NCI-H146 treated with DMSO at 0.1 percent for 48 hours (cell line): ENCODE measurements around the gene ATP13A3.

Experiments used
- DNase-seq: peaks from one replicate; lab custom pipeline; 2025; ENCODE audit not compliant: unreplicated experiment; lab: John Stamatoyannopoulos, UW

Gene ATP13A3

GRCh38 chr3:194374935-194375334, 111.9 kb downstream of the ATP13A3 start:
- no peak for DNase-seq

- no peak for DNase-seq
Observed at GRCh38 chr3:194373899-194374298, 112.9 kb downstream of the ATP13A3 start.

DNA sequence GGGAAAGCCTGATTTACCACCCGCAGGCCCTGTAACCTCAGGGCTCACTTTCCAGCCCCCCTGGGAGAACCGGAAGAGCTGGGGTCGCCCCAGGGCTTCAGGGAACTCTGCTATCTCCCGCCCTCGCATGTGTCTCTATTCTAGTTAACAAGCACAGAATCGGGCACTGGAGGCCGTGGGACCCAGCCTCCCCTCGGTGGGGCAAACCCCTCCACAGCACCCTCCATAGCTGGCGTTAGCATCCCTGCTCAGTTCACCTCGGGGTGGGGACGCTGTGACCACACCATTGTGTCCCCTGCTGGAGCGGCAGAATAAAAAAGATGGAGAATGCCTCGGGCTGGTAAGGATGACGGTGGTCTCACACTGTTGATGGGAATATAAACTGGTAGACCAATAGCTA, 113.8 kb downstream of the ATP13A3 start:
- DNase-seq = no peak

DNA sequence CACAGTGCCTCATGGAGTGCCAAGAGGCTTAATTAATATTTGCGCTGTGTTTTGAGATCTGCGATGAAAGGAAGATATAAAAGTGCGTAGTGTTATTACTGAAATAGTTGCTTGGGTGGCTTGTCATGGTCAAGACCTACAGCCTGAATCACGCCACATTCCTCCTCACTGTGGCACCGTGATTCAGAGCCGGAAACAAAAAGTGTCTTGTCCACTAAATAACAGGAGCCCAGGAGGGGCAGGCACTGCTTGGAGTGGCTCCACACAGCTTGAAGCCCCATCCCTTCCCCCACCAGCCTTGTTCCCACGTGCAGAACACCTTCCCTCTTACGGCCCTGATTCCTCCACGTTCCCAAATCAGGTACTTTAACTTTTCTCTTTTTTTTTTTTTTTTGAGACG, 116.0 kb downstream of the ATP13A3 start:
- DNase-seq = no peak

DNA sequence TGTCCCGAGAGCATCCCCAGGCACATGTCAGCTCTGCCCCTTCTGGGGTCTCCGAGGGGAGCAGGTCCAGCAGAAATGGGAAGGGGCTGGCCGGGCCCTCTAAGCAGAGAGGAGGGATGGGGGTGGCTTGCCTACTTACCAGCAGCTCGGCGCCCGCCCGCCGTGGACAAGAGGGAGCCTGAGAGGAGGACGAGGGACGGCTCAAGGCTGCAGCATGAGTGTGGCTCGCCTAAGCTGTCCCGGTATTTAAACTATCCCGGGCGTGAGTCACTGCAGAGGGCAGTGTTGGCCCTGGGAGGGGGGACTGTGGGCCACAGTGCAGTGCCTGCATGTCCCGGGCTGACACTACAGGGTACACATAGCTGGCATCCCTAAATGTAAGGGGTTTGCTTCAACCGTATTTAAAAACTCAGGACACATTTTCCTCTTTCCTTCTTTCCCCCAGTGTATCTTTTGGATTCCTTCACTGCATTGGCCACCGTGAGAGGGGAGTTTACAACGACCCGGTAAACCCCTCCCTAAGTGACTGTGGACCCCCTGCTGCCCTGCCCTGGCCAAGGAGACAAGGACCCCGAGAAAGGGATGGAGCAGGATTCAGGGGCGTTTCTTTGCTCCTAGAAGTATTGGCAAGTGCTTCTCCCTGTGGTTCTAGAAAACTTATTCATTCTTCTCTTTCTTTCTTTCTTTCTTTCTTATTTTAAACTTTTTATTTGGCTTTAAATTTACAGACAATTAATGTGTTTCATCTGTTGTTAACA, 117.1 kb downstream of the ATP13A3 start, which contains the start of gene LRRC15:
TSS of gene LRRC15 (minus strand) at position 222 of the 758 bp plus-strand sequence. CDS start 8,700 bp downstream, outside the sequence.
- no peak for DNase-seq

DNA sequence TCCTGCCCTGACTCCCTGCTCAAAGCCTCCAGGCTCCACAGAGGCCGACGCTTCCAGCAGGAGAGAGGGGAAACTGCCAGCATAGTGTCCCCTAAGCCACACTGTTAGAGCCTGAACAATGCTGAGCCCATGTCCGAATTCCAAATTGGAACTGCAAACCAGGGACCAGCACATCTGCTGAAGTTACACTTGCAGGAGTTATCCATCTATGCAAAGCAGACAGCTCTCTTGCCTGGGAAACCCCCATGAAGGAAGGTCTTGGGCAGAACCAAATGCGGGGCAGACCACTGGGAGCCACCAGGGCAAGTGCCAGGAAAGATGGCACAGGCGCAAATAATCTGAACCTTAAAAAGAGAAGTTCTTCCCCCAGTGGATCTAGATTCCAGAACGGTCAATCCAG, 117.9 kb downstream of the ATP13A3 start:
- no peak for DNase-seq

DNA sequence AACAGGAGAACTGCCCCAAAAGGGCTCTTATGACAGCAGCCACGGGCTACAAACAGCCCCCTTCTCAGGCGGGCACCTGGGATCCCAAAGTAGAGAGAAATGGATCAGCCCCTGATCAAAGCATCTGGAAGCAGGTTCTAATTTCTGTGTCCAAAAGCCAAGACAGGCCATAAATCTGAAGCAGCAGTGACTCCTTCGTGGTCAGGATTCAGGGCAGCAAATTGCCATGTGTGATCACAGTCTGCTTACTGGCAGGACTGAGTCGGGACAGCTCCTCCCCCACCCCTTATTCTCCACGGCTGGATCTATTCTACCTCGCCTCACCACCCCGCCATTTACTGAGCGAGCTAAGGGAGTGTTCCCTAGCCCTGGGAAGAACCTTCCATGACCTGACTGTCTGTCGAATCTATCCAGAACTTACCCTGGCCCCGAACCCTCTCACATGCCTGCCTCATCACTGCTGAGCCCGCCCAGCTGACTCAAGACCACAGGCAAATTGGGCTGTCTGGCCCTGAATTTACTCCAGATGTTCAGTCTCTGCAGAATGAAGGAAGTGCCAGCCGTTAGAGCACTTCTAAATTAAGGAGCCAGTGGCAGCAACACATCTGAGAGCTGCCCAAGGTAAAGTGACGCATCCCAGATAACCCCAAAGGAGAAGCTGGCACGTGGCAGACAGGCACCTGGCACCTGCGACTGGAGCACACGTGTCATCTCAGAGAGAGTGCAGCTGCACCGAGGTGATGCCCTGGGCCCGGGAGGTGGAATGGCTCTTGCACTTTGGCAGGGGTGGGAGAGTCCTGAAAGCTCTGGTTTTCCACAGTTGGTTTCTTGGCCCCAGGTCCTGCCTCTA, 118.6 kb downstream of the ATP13A3 start:
- no peak for DNase-seq

DNA sequence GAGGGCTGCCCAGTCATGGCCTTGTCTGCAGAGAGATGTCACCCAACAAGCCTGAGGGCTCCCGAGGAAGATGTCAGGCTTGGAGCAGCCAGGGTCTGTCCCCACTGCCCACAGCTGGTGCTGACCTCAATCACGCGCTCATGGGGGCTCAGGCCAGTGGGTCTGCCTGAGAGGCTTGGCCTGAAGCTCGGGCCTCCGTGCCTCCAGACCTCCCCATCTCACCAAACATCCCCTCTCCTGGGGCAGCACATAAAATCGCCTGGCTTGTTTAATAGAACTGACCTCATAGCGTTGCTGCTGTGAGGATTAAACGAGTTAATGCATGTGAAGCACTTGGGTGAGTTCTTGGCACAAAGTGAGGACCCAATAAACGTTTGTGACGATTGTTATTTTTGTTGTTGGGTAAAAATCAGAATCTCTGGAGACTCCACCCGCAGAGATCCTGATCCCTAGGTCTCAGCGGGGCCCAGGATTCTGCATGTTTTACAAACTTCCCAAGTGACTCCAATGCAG, 120.8 kb downstream of the ATP13A3 start:
- no peak for DNase-seq

- no peak for DNase-seq
Observed at GRCh38 chr3:194365526-194365925, 121.3 kb downstream of the ATP13A3 start.

GRCh38 chr3:194364652-194365434, 122.0 kb downstream of the ATP13A3 start:
- peak; percentile 78 for DNase-seq

- no peak for DNase-seq
Observed at GRCh38 chr3:194364314-194364651, 122.5 kb downstream of the ATP13A3 start.

DNA sequence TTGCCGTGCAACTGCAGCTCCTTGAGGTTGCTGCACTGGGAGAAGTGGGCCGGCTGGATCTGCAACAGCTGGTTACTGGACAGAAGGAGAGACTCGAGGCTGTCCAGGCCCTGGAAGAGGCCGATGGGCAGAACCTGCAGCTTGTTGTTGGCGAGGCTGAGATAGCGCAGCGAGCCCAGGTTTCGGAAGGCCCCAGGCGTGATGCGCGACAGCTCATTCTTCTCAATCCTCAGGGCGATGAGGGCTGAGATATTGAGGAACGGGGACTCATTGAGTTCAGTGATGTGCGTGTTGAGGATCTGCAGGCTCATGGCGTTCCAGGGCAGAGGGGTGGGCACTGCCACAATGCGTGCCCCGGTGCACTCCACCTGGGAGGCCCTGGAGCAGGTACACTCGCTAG, 126.2 kb downstream of the ATP13A3 start:
- no peak for DNase-seq

- no peak for DNase-seq
Observed at GRCh38 chr3:194357681-194358080, 129.1 kb downstream of the ATP13A3 start.

GRCh38 chr3:194355379-194355778, 131.4 kb downstream of the ATP13A3 start:
- no peak for DNase-seq

DNA sequence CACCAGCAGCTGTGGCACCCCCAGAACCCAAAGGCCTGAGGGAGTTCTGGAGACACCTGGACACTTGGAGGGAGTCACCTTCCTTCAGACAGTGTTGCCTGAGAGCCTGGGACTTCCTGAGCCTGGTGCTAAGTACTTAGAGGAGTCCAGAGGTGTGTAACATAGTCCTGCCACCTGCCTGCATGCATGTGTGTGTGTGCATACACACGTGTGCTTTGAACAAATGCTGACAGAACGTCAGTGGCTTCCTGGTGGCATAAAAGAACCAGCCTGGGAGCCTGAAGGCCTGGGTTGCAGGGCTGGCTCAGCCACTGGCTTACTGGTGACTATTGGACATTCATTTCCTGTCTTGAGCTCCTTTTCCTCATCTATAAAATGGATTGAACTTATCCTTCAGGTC, 132.5 kb downstream of the ATP13A3 start:
- DNase-seq = no peak
